Pancreas (tissue), 10 donors: Measurements from ENCODE around the gene GLS2. TPM values are rescaled to one million over a fixed set of nuclear protein-coding genes. Genes with fewer than 3 reads are reported as not detected.

Experiments used
- ATAC-seq, 4 donors: fragments of 200-7000 bp; cut with Tn5 transposase; one replicate each; pipeline versions ENCODE4 v1.8.0 to v1.9.1; 2020; ENCODE audit warnings: mild to moderate bottlenecking in 4 of 4, moderate library complexity in 4 of 4
- DNase-seq, 6 donors: peaks; one replicate each; pipeline ENCODE4 v3.0.0-alpha.2; 2020
- FAIRE-seq: peaks from 2 replicates; lab custom pipeline; 2012; peaks lifted over from hg19 to GRCh38; lab: Jason Lieb, UNC
- H3K27ac ChIP-seq, 4 donors: fragments of 200-600 bp; sonication (generic); 1 replicate in 3 of 4; 2 replicates in 1 of 4; pipeline versions ENCODE4 v1.5.0 to v1.8.0; 2020
- H3K27me3 ChIP-seq, 4 donors: fragments of 200-600 bp; one replicate each; pipeline ENCODE4 v1.8.0; 2021
- H3K36me3 ChIP-seq, 3 donors: fragments of 200-600 bp; sonication (generic) in 1 of 3; one replicate each; pipeline versions ENCODE4 v1.5.0 to v1.8.0; 2020 to 2021
- H3K4me1 ChIP-seq, 3 donors: fragments of 200-600 bp; one replicate each; pipeline ENCODE4 v1.8.0; 2021
- H3K4me3 ChIP-seq, 4 donors: fragments of 200-600 bp; sonication (generic) in 2 of 4; one replicate each; pipeline versions ENCODE4 v1.5.0 to v1.8.0; 2020 to 2021
- H3K9me3 ChIP-seq, 4 donors: fragments of 200-600 bp; one replicate each; pipeline ENCODE4 v1.8.0; 2021
- WGBS, 2 donors: extraction: QIAGEN DNeasy Blood & Tissue Kit; methylation state at CpG; one replicate each; pipeline ENCODE4 v1.1.7; 2013; 5-methylcytosine and 5-hydroxymethylcytosine counted together
- intact Hi-C, 3 donors: fragments of 100-400 bp; cut with DNase I; formaldehyde crosslinking; loops; one replicate each; pipeline versions ENCODE4 v1.11.1 to v1.14.2; 2022
- polyA plus RNA-seq, 2 donors: library from polyadenylated mRNA; stranded (reverse); fragments of 200-250 nt; gene quantifications; one replicate each; pipeline ENCODE4 v1.2.3, GENCODE V29; 2013
- total RNA-seq, 6 donors: library from RNA; stranded (reverse); fragmentation: NEBNext Ultra II Directional in 4 of 6; extraction: Animal tissue kit (Norgen Biotek cat#: 25700) in 4 of 6; gene quantifications; one replicate each; pipeline versions ENCODE4 v1.2.1 to v1.2.4, GENCODE V29; 2021 to 2023
- TF ChIP-seq, protein P1 (sequence below), 4 donors: fragments of 200-600 bp; sonication (generic) in 3 of 4; IDR thresholded peaks; one replicate each; pipeline versions ENCODE4 v1.5.0 to v1.8.0; 2021; ENCODE audit warnings: antibody characterized with exemption in 4 of 4
- donor health status: healthy with polysubstance abuse.
- donor health status: DM: no; HTN: no; CAD: no; lungs with moderate emphysema.
- donor health status: DM: no; HTN: no; CAD: no.
- donor health status: control.
- donor health status: control.
- donor health status: Bipolar disorder and iron deficiency.
- donor health status: DM: yes; HTN: yes; CAD: no.
- donor health status: DM: no; HTN: no; CAD: no.
- donor health status: DM: no; HTN: no; CAD: no.
- donor health status: DM: yes; HTN: yes; CAD: no.

Gene GLS2
- total and polyA plus RNA-seq, 8 donors, result 14.6 to 49.1 (median 32.9) TPM

DNA sequence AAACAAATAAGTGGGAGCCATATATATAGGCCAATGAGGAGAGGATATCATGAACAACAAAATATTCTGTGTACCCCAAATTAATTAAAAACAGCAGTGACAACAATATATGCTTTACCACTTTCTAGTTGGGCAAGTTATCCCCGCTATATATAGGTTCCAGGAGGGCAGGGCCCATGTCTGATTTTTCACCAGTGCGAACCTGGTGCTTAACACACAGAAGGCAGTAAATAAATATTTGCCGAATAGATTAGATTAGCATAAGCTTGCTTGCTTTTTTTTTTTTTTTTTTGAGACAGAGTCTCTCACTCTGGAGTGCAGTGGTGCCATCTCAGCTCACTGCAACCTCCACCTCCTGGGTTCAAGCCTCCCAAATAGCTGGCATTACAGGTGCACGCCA lies 30.1 kb downstream of the GLS2 start:
- TF ChIP-seq, protein P1, sequence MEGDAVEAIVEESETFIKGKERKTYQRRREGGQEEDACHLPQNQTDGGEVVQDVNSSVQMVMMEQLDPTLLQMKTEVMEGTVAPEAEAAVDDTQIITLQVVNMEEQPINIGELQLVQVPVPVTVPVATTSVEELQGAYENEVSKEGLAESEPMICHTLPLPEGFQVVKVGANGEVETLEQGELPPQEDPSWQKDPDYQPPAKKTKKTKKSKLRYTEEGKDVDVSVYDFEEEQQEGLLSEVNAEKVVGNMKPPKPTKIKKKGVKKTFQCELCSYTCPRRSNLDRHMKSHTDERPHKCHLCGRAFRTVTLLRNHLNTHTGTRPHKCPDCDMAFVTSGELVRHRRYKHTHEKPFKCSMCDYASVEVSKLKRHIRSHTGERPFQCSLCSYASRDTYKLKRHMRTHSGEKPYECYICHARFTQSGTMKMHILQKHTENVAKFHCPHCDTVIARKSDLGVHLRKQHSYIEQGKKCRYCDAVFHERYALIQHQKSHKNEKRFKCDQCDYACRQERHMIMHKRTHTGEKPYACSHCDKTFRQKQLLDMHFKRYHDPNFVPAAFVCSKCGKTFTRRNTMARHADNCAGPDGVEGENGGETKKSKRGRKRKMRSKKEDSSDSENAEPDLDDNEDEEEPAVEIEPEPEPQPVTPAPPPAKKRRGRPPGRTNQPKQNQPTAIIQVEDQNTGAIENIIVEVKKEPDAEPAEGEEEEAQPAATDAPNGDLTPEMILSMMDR (IDR thresholded peaks at IDR 0.05), result no peak
- H3K4me3 ChIP-seq, result no peak overlapping the region
- ATAC-seq, result peak in 3 of 4 donors; percentile 29 to 80 (median 75)
- no peak for DNase-seq
- H3K27ac ChIP-seq, result no peak overlapping the region
- intact Hi-C loops, result loop anchor here in 1 of 3 donors (10.0 kb wide), 1 partner anchor 333 kb away; the partner anchor contains the start of gene ESYT1
- no peaks in the 10 kb centered on the region for H3K27me3 ChIP-seq
- FAIRE-seq, result no peak
- 45 to 56% methylated on average over 4 of the region's 4 CpGs for WGBS, 2 donors
- no peaks in the 10 kb centered on the region for H3K36me3 ChIP-seq
- H3K4me1 ChIP-seq, result no peaks in the 10 kb centered on the region
- H3K9me3 ChIP-seq, result no peaks in the 10 kb centered on the region

DNA sequence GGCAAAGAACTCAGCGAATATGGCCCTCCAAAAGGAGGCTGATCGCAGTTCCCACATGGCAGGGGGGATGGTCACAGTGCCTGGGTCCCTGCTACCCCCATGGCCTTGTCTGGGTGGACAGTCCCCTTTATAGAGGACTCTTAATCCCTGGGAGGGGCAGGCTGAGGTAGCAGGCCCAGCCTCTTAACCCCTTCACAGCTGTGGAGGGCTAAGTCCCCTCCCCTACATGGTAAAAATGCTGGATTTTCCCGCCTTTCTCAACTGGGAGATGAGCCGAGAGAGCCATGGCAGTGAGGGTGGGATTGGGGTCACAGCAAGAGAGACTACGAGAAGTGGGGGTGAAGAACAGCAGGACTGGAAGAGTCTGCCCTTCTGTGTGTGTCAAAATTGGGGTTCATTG lies 33.4 kb downstream of the GLS2 start, which contains the start of gene MIP:
TSS of gene MIP (minus strand) at position 101 of the 400 bp plus-strand sequence. CDS start at position 57, 44 bp downstream.
- H3K36me3 ChIP-seq, result no peaks in the 10 kb centered on the region
- DNase-seq (no peak), ATAC-seq (no peak), FAIRE-seq (no peak)
- no peaks in the 10 kb centered on the region for H3K9me3 ChIP-seq
- WGBS, 2 donors, result 86 to 90% methylated on average over 5 of the region's 5 CpGs
- H3K4me3 ChIP-seq, result no peak within 1 kb of the TSS
- H3K27ac ChIP-seq, result no peak within 1 kb of the TSS
- H3K4me1 ChIP-seq, result peaks cover 0 to 4% (median 0%) of the 10 kb centered on the region in 3 donors
- H3K27me3 ChIP-seq, result no peaks in the 10 kb centered on the region
- TF ChIP-seq, protein P1 (IDR thresholded peaks at IDR 0.05), result no peak
- intact Hi-C loops, result loop anchor here in 1 of 3 donors (10.0 kb wide), 1 partner anchor 330 kb away; the partner anchor contains the start of gene ESYT1

DNA sequence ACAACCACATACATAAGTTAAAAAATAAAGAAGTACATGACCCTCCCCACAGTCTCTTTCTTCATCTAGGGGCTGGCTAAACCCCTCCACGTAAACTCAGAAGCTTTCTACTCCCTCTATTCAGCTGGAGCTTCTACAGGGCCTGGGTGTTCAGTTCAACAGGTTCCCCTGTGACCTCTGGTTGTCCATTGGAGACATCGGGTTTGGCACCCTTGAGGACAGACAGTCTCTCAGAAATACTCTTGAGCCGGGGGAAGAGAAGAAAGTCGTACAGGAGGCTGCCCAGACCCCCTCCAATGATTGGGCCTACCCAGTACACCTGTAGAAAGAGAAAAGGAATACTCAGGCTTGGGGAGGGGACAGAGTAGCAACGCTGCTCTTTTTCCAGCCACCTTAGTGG lies 36.8 kb downstream of the GLS2 start:
- FAIRE-seq (no peak), ATAC-seq (no peak), DNase-seq (no peak)
- Histone ChIP-seq H3K4me3 (no peak overlapping the region), H3K36me3 (no peaks in the 10 kb centered on the region), H3K4me1 (peaks cover 0 to 5% (median 0%) of the 10 kb centered on the region in 3 donors), H3K27me3 (no peaks in the 10 kb centered on the region), H3K9me3 (no peaks in the 10 kb centered on the region), H3K27ac (no peak overlapping the region)
- 61 to 64% methylated on average over 5 of the region's 5 CpGs for WGBS, 2 donors
- TF ChIP-seq, protein P1 (IDR thresholded peaks at IDR 0.05), result no peak
- intact Hi-C loops, result loop anchor here in 1 of 3 donors (10.0 kb wide), 1 partner anchor 326 kb away; the partner anchor contains the start of gene ESYT1

DNA sequence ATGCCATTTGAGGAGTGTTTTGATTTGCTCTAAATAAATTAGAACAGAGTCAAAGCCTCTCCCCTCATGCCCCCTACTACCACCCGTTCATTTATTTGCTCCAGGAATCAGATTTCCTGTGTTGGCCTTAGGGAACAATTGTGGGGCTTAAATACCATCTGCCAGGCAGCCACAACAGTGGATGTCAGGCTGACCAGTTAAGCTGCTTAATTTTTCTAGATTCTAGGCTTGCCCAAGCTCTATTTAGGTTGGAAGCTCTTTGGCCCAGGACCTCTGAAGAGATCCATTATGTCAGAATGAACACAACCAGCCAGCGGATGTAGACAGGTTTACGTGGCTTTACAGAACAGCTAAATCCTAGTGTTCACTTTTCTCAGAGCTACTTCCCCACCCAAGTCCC lies 37.7 kb downstream of the GLS2 start:
- no peaks in the 10 kb centered on the region for H3K27me3 ChIP-seq
- FAIRE-seq (no peak), ATAC-seq (no peak), DNase-seq (no peak)
- no peak overlapping the region for H3K27ac ChIP-seq
- intact Hi-C loops, result loop anchor here in 1 of 3 donors (10.0 kb wide), 1 partner anchor 325 kb away; the partner anchor contains the start of gene ESYT1
- no peaks in the 10 kb centered on the region for H3K9me3 ChIP-seq
- peaks cover 0 to 5% (median 0%) of the 10 kb centered on the region in 3 donors for H3K4me1 ChIP-seq
- H3K4me3 ChIP-seq, result no peak overlapping the region
- no peaks in the 10 kb centered on the region for H3K36me3 ChIP-seq
- 83 to 93% methylated on average over 3 of the region's 3 CpGs for WGBS, 2 donors
- TF ChIP-seq, protein P1 (IDR thresholded peaks at IDR 0.05), result no peak

DNA sequence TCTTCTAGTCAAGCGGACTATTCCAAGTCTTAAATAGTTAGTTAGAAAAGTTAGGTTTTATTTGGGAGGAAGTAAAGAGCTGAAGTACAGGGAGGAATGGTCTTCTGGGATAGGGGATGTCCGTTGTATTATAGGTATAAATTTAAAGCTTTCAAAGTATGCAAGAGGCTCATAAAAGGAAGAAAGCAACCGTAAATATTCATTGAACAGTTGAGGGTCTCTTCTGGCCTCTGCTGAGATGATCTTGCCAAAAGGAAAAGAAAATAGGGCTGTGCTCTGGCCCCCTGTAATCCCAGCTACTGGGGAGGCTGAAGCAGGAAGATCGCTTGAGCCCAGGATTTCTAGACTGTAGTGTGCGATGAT lies 38.4 kb downstream of the GLS2 start:
- no peak for FAIRE-seq
- H3K27me3 ChIP-seq, result no peaks in the 10 kb centered on the region
- TF ChIP-seq, protein P1 (IDR thresholded peaks at IDR 0.05), result no peak
- intact Hi-C loops, result no loop called here
- H3K36me3 ChIP-seq, result no peaks in the 10 kb centered on the region
- WGBS, 2 donors, result 30 to 32% methylated on average over 5 of the region's 5 CpGs
- no peaks in the 10 kb centered on the region for H3K9me3 ChIP-seq
- peaks cover 0 to 5% (median 0%) of the 10 kb centered on the region in 3 donors for H3K4me1 ChIP-seq
- no peak for DNase-seq
- ATAC-seq, result peak in 2 of 4 donors; percentile 1 to 2
- H3K4me3 ChIP-seq, result peak overlapping the region in 3 of 4 donors; percentile 54 to 76 (median 64)
- H3K27ac ChIP-seq, result peak overlapping the region; percentile 47 to 87 (median 78)
